A673 (cell line): ENCODE data around the gene TAGLN2. TPM values are rescaled to one million over a fixed set of nuclear protein-coding genes. Genes with fewer than 3 reads are reported as not detected.
A peak's percentile ranks its signal among the peaks of the same experiment; 100 is the strongest.

Experiments used
- BruUV-seq: library from RNA; stranded (reverse); fragments of 400-500 nt; replicated peaks from 2 replicates; lab custom pipeline; 2021; lab: Mats Ljungman, UMichigan
- CTCF ChIA-PET: fragments of 300-600 bp; sonication (Branson Sonifier 250); formaldehyde crosslinking; loops from one replicate; lab custom pipeline; 2022; ENCODE audit warnings: antibody characterized with exemption; lab: Charles Lee
- POLR2A ChIA-PET: fragments of 300-600 bp; sonication (Branson Sonifier 250); formaldehyde crosslinking; loops from one replicate; lab custom pipeline; 2022; ENCODE audit warnings: antibody characterized with exemption; ENCODE audit not compliant: low non-redundant PET; lab: Charles Lee
- DNase-seq: peaks from one replicate; pipeline ENCODE4 v3.0.0-alpha.2; 2015; ENCODE audit warnings: low spot score
- H3K27ac ChIP-seq: fragments of 200-600 bp; sonication (generic); 2 replicates; pipeline ENCODE4 v1.5.1; 2016; ENCODE audit warnings: mixed run types, low read depth, mild to moderate bottlenecking, mixed read lengths, antibody characterized with exemption, low read length; ENCODE audit not compliant: poor library complexity, severe bottlenecking
- H3K27me3 ChIP-seq: fragments of 200-600 bp; sonication (generic); replicated peaks from 2 replicates; pipeline ENCODE4 v1.6.1; 2017; ENCODE audit warnings: mixed run types, low read depth, mild to moderate bottlenecking, mixed read lengths, antibody characterized with exemption, low read length; ENCODE audit not compliant: insufficient read depth, poor library complexity
- H3K36me3 ChIP-seq: fragments of 200-600 bp; sonication (generic); 2 replicates; pipeline ENCODE4 v1.6.1; 2016; ENCODE audit warnings: mixed run types, mild to moderate bottlenecking, mixed read lengths, antibody characterized with exemption, low read length; ENCODE audit not compliant: insufficient read depth, poor library complexity, severe bottlenecking
- H3K4me1 ChIP-seq: fragments of 200-600 bp; sonication (generic); 2 replicates; pipeline ENCODE4 v1.6.1; 2017; ENCODE audit warnings: mixed run types, mild to moderate bottlenecking, mixed read lengths, antibody characterized with exemption, low read length; ENCODE audit not compliant: insufficient read depth, poor library complexity, severe bottlenecking
- H3K4me3 ChIP-seq: fragments of 200-600 bp; sonication (generic); 2 replicates; pipeline ENCODE4 v1.5.1; 2016; ENCODE audit warnings: low read depth, mixed run types, mild to moderate bottlenecking, mixed read lengths, low read length; ENCODE audit not compliant: poor library complexity, severe bottlenecking
- H3K9me3 ChIP-seq: fragments of 200-600 bp; sonication (generic); 2 replicates; pipeline ENCODE4 v1.6.1; 2016; ENCODE audit warnings: mixed run types, low read depth, mild to moderate bottlenecking, mixed read lengths, antibody characterized with exemption, low read length; ENCODE audit not compliant: poor library complexity, severe bottlenecking
- CTCF ChIP-seq: fragments of 300-800, 200-600 bp; sonication (generic); conservative IDR thresholded peaks from 2 replicates; pipeline ENCODE4 v1.5.1; 2017; ENCODE audit warnings: low read depth, mild to moderate bottlenecking, antibody characterized with exemption, low read length, moderate library complexity, mixed read lengths
- EZH2 ChIP-seq: fragments of 200-600 bp; sonication (generic); IDR thresholded peaks from 2 replicates; pipeline ENCODE4 v1.6.1; 2017; ENCODE audit warnings: borderline replicate concordance, low read depth, mild to moderate bottlenecking, mixed read lengths, antibody characterized with exemption, low read length; ENCODE audit not compliant: poor library complexity, severe bottlenecking
- intact Hi-C: fragments of 100-400 bp; cut with micrococcal nuclease; formaldehyde crosslinking; loops from one replicate; pipeline ENCODE4 v1.10.0; 2022; ENCODE audit not compliant: unreplicated experiment
- total RNA-seq: library from RNA; stranded (reverse); gene quantifications from 2 replicates; pipeline ENCODE4 v1.2.3, GENCODE V29; 2021

TAGLN2 gene
- total RNA-seq, 1 experiment from 2014 or later: 198 TPM

GRCh38 chr1:159879136-159879535 is 46.2 kb downstream of the TAGLN2 start:
- H3K36me3 ChIP-seq: no peaks in the 10 kb centered on the region
- BruUV-seq: no TSS peak
- intact Hi-C loops: no loop called here
- H3K4me1 ChIP-seq: peaks cover 13% of the 10 kb centered on the region
- DNase-seq: no peak
- ChIA-PET POLR2A (no interaction called here), CTCF (no interaction called here)
- H3K27ac ChIP-seq: no peak overlapping the region
- no peak for TF ChIP-seq EZH2
- TF ChIP-seq CTCF: no peak
- no peaks in the 10 kb centered on the region for H3K9me3 ChIP-seq
- H3K27me3 ChIP-seq: no peaks in the 10 kb centered on the region
- H3K4me3 ChIP-seq: no peak overlapping the region

- H3K27ac ChIP-seq: no peak overlapping the region
- ChIA-PET POLR2A (no interaction called here), CTCF (no interaction called here)
- H3K4me3 ChIP-seq: no peak overlapping the region
- H3K4me1 ChIP-seq: peaks cover 15% of the 10 kb centered on the region
- H3K36me3 ChIP-seq: no peaks in the 10 kb centered on the region
- no peaks in the 10 kb centered on the region for H3K9me3 ChIP-seq
- TF ChIP-seq EZH2 (no peak), CTCF (no peak)
- intact Hi-C loops: no loop called here
- no peak for DNase-seq
- H3K27me3 ChIP-seq: no peaks in the 10 kb centered on the region
- BruUV-seq: no TSS peak
Observed at GRCh38 chr1:159877695-159878444, 47.4 kb downstream of the TAGLN2 start.

- Histone ChIP-seq H3K27me3 (no peaks in the 10 kb centered on the region), H3K9me3 (no peaks in the 10 kb centered on the region), H3K4me3 (no peak overlapping the region), H3K4me1 (peaks cover 8% of the 10 kb centered on the region), H3K36me3 (no peaks in the 10 kb centered on the region), H3K27ac (no peak overlapping the region)
- BruUV-seq: no TSS peak
- peak; percentile 57 for DNase-seq
- TF ChIP-seq EZH2: no peak
- intact Hi-C loops: no loop called here
- ChIA-PET POLR2A (no interaction called here), CTCF (interaction anchor here (0.6 kb wide), 1 partner anchor 75 kb away, joined by 3 read pairs; no protein-coding TSS in a partner anchor)
Observed at GRCh38 chr1:159873530-159874143, 51.7 kb downstream of the TAGLN2 start.
